Esophagus mucosa (tissue), 1 donor: ENCODE results near the gene MYO7A. TPM values are rescaled to one million over a fixed set of nuclear protein-coding genes. Genes with fewer than 3 reads are reported as not detected.

Experiments
- ATAC-seq: fragments of 200-7000 bp; cut with Tn5 transposase; one replicate; pipeline ENCODE4 v1.9.1; 2020
- total RNA-seq: library from RNA; stranded (reverse); gene quantifications from one replicate; pipeline ENCODE4 v1.2.4, GENCODE V29; 2023
- donor health status: DM: yes; HTN: yes; CAD: no.

The MYO7A gene
- total RNA-seq, 1 donor from 2014 or later = 0.96 TPM

DNA sequence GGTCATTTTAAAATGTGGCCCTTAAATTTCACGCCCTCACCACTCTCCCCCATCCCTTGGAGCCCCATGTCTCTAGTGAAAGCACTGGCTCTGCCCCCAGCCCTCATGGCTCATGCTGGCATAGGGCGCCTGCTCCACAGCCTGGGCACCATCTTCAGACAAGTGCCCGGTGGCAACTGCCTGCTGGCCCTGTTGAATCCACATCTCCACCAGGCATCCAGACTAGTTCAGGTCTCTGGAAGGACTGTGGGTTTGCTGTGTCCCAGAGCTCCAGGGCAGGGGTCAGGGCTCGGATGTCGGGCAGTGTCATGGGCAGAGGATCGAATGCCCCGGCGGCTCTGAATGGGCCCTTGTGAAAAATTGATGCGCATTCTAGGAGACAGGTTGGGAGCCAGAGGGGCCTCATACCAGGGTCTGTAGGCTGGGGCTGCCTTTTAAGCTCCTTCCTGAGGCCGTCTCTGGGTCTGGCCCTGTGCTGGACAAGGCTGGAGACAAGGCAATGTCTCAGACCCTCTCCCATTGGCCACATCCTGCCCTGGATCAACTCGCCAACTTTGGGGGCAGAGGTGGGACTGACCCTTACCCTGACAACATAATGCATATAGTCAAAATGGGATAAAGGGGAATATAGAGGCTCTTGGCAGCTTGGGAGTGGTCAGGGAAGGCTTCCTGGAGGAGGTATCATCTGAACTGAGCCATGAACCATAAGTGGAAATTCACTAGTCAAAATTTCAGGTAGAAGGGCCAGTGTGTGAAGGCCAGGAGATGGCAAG, 1.2 kb downstream of the MYO7A start:
- ATAC-seq = no peak

DNA sequence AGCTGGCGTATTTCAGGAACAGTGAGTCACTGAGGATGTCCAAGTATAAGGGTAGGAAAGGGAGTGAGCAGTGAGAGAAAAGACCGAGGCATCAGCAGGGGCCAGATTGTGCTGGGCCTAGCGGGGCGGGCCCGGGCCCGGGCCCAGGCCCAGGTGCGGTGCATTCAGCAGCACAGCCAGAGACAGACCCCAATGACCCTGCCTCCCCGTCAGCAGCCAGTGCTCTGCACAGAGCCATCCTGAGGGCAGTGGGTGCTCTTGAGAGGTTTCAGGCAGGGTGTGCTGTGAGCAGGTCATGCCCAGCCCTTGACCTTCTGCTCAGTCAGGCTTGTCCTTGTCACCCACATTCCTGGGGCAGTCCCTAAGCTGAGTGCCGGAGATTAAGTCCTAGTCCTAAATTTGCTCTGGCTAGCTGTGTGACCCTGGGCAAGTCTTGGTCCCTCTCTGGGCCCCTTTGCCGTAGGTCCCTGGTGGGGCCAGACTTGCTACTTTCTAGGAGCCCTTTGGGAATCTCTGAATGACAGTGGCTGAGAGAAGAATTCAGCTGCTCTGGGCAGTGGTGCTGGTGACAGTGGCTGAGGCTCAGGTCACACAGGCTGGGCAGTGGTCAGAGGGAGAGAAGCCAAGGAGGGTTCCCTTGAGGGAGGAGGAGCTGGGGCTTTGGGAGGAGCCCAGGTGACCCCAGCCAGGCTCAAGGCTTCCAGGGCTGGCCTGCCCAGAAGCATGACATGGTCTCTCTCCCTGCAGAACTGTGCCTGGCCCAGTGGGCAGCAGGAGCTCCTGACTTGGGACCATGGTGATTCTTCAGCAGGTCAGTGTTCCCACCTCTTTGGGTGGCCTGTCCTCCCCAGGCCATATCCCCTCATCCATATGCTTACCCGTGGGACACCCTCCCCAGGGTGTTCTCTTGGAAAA, 2.1 kb downstream of the MYO7A start:
- ATAC-seq = no peak

DNA sequence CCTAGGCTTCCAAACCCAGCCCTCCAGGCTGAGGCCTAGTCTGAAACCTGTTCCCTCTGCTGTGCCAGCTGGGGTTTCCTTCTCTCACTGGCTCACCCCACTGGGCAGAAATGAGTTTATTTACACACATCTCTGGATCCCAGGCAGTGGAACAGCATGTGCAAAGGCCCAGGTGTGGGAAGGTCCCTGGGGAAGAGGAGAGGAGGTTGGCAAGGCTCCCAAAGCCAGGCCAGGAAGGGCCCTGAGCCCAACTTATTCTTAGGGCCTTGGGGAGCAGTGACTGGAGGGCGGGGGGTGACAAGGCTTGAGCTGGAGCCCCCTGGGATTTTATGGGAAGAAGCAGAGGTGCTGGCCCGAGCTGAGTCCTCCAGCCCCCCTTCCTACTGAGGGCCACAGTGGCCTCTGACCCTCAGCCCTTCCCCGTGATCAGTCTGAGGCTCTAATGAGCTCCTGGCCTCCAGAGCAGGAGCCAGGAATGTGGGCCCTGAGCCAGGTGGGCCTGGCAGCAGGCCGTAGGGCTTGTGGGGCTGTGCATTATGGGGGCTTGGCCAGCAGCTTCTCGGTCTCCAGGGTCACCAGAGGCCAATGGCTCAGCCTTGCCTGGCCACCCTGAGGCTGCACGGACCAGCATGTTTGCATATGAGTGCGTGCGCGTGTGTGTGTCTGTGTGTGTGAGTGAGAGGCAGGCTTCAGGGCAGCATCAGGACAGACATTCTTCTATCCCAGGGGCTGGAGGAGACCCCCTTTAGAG, 2.9 kb downstream of the MYO7A start:
- no peak for ATAC-seq

DNA sequence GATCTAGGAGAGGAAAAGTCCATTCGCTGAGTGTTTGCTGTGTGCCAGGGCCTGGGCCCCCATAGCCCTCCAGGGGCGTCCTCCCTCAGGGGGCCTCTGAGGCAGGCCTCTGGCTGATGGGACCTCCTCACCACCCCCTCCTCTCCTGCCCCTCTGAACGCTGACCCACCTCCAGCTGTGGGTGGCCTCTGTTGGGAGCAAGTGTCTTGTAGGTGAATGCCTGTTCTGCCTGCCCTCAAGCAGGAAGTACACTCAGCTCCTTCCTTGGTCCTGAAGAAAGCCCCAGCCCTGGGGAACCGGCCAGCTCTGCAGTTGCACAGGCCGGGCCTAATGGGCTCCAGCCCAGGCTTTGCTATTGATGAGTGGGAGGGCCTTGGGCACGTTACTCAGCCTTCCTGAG, 3.5 kb downstream of the MYO7A start:
- ATAC-seq = no peak

DNA sequence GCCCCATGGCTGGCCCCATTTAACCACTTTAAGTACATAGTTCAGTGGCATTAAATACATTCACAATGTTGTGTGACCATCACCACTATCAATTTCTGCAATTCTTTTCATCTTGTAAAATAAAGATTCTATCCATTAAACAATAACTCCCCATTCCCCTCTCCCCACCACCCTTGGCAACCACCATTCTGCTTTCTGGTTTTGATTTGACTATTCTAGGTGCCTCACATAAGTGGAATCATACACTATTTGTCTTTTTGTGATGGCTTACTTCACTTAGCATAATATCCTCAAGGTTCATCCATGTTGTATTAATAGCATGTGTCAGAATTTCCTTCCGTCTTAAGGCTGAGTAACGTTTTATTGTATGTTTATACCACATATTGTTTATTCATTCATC, 7.0 kb downstream of the MYO7A start:
- no peak for ATAC-seq

DNA sequence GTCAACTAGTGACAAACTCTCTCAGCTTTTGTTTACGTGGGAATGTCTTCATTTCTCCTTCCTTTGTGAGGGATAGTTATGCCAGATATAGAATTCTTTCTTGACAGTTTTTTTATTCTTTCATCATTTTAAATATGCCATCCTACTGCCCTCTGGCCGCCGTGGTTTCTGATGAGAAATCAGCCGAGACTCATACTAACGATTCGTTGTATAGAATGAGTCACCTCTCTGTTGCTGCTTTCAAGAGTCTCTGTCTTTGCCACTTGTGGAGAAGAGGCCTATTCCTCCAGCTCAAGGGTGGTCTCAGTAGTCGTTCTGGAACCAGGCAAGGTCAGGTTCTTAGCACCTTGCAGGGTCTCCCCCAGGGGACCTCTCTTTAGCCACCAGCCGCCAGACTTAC, 8.0 kb downstream of the MYO7A start:
- no peak for ATAC-seq

DNA sequence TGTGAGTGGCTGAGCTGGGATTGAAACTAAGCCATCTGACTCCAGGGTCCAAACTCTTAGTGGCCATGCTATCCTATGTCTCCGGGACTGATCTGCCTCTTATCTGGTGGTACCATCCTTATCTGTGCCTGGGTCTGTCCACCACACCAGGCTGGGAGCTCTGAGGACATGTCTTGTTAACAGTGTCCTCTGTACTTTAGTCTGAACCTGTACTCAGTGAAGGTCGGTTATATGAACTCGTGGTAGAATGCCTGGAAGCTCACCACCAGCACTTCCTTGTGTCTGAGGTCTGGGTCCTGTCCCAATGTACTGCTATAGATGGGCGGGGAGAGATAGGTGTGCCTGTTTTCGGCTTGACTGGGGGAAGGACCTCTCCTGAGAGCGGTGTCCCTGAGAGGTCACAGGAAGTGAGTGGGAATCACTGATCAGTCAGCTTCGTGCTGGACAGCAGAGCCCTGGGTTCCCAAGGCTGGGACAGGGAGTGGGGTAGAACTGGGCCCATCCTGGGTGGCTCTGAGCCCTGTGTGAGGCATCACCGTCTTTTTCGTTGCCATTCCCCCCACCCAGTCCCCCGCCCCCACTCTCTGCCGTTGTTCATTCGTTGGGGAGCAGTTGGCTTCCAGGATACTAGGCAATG, 8.9 kb downstream of the MYO7A start:
- no peak for ATAC-seq

DNA sequence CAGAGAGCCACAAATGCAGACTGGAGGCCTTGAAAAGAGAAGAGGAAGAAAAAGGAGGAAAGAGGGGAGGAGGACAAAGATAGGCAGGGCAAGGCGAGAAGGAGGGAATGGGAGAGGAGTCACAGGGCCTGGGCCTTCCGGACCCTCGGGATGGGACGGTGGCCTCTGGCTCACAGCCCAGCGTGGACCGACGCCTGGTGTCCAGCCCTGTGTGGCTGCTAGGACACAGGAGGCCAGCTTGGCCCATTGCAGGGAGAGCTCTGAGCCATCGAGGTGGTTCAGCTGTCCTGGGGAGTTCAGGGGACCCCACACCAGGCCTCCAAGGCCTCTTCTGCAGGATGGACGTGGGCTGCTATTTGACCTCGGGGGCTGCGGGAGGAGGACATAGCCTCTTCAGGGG, 9.4 kb downstream of the MYO7A start:
- no peak for ATAC-seq

DNA sequence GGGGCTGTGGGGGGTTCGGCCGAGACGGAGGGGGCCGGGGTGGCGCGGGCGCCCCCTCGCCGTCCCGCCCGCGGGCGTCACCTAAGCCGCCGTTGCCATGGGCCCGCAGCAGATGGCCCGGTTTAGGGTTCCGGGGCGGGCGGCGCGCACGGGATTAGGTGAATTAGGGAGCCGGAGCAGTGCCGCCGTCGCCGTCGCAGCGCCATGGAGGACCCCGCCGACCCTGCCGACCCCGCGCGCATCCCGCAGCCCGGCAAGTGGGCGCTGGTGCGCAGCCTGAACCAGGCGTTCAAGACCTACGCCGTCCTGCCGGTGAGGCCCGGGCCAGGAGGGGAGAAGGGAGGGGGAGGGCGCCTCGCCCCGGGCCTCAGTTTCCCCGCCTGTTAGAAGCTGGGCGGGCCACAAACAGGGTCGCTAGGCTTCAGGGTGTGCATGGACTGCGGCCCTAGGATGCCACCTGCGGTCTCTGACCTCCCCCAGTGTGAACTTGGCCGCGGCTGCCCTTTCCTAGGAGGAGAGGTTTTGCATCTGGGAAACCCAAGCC, 10.1 kb downstream of the MYO7A start:
- ATAC-seq = no peak

DNA sequence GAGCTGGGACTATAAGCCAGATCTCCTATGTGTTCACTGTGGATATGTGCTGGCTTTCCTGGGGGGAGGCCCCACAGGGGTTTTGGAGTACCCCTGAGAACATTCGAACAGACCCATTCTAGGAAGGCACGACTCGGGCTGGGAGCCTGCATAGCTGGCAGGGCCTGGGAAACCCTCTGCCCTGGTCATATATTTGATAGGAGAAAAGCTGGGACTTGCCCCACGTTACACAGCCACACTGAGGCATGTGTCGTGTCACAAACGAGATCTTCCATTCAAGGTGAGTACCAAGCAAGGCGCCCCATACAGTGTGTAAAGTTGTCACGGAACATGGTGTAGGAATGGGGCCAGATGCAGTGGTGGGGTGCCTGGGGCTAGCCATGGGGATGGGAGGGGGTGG, 11.2 kb downstream of the MYO7A start:
- ATAC-seq = no peak

DNA sequence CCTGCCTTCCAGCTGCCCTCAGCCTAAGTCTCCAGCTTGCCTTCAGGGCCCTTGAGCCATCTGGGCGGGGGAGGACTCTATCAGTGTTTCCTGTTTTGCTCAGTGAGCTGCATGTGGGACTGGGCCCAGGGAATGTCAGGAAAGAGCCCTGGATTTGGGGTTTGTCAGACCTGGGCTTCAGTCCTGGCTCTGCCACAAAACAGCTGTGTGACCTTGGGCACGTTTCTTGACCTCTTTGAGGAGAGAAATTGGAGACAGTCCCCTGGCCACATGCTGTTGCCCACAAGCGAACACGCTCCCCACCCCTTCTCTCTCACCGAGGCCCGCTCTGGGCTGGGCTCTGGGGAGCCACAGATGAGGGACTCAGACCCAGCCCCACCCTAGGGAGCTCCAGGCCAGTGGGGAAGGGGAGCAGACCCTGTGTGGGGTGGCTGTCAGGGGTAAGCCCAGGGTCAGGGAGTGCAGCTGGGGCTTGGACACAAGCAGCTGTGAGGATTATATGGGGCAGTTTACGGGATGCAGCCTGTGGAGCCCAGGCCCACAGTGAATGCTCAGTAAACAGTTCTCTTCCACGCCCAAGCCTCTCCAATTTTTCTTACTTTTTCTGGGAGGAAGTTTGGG, 12.3 kb downstream of the MYO7A start:
- no peak for ATAC-seq

DNA sequence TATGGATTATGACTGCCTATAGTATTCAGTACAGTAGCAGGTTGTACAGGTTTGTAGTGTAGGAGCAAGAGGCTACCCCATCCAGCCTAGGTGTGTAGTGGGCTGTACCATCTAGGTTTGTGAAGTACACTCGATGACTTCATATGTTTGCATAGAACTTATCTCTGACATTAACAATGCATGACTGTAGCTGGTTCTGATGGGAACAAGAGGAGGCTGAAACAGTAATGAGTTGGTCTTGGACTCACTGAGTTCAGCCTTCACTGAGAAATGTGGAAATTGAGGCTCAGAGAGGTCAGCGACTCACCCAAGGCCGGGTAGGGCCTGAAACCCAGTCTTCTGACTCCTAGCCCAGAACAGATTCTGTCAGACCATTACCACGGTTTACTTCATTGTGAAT, 13.0 kb downstream of the MYO7A start:
- ATAC-seq = peak; percentile 93

DNA sequence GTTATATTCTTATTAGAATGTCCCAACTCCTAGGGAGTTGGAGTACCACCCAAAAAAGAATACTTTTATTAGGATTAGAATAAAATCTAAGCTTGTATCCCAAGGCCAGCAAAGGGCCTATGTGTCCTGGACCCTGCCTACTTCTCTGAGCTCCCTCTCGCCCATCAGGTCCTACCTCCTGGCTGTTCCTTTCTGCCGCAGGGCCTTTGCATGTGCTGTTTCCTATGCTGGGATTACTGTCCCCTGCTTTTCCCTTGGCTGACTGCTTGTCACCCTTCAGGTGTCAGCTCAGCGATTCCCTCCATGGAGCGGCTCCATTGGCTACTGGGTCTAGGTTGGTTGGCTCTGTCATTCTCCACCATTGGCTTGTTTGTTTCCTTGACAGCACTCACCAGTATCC, 13.4 kb downstream of the MYO7A start:
- ATAC-seq = no peak

DNA sequence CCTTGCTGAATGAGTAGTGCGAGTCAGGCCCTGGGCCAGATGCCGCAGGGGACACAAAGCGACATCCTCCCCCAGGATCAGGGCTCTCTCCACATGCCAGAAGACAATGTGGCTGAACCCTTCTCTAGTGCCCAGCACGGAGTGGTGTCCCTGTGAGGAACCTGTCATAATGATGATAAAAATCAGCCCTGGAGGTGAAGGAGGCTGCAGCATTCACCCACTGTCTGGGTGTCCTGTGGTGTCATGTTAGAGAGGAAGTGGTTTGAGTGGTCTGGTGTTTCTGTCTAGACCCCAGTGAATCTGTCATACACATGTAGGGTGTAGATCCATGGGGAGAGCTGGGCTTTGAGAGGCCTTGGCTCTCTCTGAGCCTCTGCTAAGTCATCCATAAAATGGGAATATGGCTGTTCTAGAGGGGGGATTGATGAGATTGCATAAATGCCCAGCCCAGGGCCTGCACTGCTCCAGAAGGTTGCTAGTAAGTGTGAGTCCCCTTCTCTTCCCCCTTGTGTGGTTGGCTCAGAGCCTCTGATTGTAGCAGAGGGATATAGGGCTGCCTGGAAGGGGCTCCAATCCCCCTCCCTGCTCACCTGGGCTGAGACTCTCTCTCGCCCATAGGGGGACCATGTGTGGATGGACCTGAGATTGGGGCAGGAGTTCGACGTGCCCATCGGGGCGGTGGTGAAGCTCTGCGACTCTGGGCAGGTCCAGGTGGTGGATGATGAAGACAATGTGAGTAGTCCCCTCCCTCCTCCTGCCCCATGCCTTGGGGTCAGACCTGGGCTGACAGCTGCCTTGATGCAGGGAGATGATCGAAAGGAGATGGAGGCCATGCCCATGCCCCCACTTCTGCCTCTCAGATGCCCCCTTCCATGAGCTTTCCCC, 14.3 kb downstream of the MYO7A start:
- ATAC-seq = no peak

DNA sequence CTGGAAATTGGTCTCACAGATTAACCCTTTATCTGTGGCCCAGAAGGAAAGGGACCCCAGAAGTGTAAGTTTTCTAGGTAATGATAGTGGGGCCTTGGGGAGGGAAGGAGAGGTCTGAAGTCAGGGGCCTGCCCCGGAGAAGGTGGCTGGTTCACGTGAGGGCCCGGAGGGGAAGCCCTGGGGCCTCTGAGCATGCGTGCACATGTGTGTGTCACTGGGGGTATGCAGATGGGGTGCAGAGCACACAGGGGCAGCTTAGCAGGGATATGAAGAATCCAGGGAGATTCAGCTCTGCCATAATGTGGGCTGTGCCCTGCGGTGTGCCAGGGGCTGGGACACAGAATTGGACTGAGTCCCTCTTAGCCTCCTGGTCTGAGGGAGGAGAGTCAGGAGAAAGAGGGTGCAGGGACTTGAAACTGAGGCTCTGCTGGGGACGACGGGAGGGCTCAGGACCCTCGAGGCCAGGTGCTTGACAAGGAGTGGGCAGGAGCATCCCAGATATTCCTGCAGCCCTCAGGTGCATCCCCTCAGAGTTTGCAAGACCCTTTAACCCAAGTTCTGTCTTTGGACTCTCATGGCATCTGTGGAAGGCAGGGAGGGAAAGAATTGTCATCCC, 15.5 kb downstream of the MYO7A start:
- ATAC-seq = no peak

DNA sequence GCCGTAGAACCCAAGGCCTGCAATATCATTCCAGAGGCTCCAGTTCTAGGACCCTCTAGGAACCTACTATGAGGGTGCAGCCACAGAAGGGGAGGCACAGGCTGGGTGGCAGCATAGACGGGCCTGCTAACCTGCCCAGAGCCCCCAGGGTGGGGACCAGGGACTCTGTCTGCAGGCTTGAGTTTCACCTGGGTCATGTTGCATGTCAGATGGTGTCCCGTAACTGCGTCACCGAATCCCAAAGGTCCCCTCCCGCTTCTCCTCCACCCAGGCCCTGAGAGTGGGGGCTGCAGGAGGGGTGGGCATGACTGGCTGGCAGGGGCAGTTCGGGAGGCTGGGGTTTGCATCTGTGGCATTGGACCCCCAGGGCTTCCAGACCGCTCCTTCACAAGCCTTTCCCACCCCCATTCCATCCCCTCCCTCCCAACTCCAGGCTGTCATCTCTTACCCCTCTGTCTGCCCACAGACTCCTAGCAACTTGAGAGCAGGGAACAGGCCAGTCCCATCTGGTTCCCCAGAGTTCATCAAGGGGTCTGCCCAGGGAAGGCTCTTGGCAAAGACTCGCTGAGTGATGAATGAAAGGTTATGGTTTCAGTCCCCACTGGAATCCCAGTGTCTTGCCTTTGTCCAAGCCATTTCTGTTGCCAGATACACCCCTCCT, 16.3 kb downstream of the MYO7A start:
- no peak for ATAC-seq

DNA sequence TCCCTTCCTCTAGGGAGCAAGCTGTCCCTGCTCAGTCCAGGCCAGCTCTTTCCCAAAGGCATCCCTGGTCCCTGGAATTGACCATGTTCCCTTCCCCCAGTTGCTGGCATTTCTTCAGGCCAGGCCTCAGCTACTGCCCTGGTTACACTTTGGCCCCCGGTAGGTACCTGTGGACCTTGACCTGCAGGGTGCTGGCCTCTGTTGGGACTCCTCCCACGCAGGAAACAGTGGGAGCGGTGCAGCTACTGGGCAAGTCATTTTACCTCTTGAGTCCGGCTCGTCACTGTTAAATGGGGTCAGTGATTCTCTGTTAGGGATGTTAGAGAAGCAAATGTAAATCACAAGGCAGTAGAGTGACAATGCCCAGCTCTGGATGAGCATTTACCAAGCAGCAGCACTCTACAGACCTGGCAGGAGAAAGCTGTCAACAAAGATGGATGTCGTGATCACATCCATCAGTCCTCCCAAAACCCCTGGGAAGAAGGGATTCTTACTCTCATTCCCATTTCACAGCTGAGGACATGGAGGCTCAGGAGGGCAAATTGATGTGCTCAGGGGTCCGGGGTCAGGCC, 16.9 kb downstream of the MYO7A start:
- ATAC-seq = no peak

DNA sequence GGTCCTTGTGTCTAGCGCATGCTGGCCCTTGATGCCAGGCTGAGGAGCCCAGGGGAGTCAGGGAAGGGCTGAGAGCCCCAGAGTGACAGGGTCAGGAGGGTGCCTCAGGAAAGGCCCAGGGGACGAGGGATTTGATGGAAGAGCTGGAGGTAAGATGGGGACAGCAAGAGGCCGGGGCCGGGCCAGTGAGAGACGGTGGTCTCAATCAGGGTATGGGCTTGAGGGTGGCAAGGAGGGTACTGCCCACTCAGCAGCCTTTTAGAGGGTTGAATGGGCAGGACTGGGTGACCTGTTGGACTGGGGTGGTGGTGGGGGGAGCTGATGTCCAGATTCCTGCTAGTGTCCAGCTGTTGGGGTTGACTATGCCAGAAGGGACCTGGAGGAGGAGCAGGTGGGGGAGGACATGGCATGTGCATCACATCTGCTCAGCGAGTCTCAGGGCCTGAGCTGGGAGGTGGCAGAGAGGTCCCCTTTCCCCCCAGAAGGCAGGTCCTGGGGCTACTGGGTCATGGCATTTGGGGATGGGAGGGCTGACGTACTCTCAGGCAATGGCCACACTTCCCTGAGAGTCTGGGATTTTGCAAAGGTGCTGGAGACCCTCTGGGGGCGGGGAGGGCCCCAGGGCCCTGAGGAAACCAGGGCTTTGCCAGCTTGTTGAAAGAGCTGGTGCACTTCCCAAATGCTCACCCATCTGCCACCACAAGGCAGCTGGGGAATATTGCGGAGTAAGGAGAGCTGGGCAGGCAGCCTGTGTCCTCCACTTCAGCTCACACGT, 18.4 kb downstream of the MYO7A start:
- ATAC-seq = no peak

DNA sequence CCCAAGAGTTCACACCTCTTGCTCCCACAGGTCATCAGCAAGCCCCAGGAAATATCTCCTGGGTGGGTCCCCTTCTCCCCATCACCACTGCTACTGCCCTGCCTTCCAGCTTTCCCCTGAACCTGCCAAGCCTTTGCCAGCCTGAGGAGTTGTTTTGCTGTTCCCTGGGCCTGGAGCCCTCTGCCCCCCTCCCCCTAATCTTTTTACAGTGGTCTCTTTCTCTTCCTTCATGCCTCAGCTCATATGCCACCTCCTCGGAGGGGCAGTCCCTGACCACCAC, 18.9 kb downstream of the MYO7A start:
- no peak for ATAC-seq
